Measurements from ENCODE around the gene SLC25A13.

The SLC25A13 gene

DNA sequence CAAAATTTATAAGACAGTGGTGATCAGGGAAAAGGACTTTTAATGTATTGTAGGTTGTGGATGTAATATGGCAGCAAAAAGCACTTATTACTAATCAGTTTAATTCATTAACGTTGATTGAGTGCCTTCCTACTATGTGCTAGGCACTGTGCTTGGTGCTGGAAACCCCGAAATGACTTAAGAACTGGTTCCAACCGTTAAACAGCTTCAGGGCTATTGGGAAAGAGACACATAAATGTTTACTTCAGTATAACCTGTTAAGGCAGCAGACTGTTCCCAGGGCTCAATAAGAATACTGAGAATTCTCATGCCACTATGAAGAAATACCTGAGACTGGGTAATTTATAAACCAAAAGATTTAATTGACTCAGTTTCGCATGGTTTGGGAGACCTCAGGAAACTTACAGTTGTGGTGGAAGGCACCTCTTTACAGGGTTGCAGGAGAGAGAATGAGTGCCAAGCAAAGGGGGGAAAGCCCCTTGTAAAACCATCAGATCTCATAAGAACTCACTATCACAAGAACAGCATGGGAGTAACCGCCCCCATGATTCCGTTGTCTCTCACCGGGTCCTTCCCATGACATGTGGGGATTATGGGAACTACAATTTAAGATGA lies 1.1 kb upstream of the SLC25A13 start:
- no peak for DNase-seq

GRCh38 chr7:96322373-96322695 lies 436 bp upstream of the SLC25A13 start:
- no peak for DNase-seq

- DNase-seq, result peak; percentile 85 to 93 (median 90)
Observed at GRCh38 chr7:96321031-96321657, 754 bp downstream of the SLC25A13 start.

DNA sequence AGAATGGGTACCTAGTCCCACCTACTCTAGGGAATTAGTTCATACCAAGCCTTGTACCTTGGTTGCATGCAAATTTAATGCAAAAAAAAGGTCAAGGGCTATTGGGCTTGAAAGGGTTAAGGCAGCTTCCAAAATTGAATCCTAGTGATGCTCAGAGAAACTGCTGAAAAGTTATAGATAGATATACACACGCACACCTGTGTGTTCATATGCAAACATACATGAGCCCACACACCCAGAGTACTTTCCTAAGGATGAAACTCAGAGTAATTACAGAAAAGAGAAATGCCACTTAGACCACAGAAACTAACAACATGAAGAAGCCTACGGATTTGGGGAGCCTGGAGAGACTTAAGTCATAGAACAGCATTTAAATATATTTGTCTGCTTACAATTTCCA lies 1.5 kb downstream of the SLC25A13 start:
- peak in 2 of 4 experiments; percentile 13 to 18 for DNase-seq

GRCh38 chr7:96319439-96319838 lies 2.5 kb downstream of the SLC25A13 start:
- DNase-seq, result peak in 3 of 4 experiments; percentile 32 to 69 (median 66)

DNA sequence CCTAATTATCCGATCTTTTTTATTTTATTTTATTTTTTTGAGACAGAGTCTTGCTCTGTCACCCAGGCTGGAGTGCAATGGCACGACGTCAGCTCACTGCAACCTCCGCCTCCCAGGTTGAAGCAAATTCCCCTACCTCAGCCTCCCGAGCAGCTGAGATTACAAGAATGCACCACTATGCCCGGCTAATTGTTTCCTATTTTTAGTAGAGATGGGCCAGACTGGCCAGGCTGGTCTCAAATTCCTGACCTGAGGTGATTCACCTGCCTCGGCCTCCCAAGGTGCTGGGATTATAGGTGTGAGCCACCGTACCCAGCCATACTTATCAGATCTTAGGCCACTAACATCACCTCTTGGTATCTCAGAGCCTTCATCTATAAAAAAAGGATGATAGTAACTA lies 4.9 kb downstream of the SLC25A13 start:
- no peak for DNase-seq

GRCh38 chr7:96315125-96315512 lies 6.8 kb downstream of the SLC25A13 start:
- no peak for DNase-seq

- DNase-seq, result peak; percentile 64 to 86 (median 80)
Observed at GRCh38 chr7:96314402-96315124, 7.3 kb downstream of the SLC25A13 start.

- no peak for DNase-seq
Observed at GRCh38 chr7:96313940-96314339, 8.0 kb downstream of the SLC25A13 start.

GRCh38 chr7:96312502-96312901 lies 9.4 kb downstream of the SLC25A13 start:
- DNase-seq, result no peak

DNA sequence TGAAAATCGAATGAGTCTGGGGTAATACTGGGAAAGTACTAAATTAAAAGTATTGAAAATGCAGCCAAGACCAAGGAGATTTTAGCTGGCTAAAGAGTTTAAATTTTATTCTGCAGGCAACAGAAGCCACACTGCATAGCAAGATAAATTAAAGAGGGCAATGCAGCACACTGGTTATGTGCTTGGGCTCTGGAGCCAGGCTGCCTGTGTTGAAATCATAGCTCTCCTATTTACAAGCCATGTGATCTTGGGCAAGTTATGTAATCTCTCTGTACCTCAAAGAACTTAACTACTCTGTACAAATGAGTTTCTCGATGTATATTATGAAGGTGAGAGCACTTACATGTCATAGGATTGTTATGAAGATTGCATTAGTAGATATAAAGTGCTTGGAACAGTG lies 9.9 kb downstream of the SLC25A13 start:
- peak; percentile 45 to 80 (median 70) for DNase-seq

DNA sequence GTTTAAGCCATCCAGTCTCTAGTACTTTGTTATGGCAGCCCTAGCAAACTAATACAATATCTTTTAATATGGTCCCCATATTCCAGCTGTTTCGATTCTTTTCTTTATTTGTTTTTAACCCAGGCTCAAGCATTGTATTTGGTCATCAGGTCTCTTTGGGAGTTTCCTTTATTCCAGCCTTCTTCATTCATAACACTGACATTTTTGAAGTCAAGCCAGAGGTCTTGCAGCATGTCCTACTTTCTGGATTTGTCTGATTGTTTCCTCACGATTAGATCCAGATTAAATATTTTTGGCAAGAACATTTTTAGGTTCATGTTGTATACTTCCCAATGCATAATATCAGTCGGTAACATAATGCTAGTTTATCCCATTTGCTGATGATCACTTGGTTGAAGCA lies 11.8 kb downstream of the SLC25A13 start:
- no peak for DNase-seq

DNA sequence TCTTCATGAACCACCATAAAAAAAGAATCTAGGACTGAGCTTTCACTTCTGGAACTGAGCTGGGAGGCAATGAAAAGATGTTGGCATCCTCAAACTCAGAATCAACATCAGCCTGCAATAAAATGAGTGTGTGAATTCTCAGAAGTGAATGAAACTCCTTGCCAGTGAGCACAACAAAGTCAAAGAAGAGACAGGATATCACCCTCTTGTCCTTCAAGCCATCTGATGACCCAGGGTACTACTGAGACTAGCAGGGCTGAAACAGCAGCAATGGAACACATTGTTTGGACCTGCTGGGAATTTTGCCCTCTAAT lies 13.0 kb downstream of the SLC25A13 start:
- no peak for DNase-seq

DNA sequence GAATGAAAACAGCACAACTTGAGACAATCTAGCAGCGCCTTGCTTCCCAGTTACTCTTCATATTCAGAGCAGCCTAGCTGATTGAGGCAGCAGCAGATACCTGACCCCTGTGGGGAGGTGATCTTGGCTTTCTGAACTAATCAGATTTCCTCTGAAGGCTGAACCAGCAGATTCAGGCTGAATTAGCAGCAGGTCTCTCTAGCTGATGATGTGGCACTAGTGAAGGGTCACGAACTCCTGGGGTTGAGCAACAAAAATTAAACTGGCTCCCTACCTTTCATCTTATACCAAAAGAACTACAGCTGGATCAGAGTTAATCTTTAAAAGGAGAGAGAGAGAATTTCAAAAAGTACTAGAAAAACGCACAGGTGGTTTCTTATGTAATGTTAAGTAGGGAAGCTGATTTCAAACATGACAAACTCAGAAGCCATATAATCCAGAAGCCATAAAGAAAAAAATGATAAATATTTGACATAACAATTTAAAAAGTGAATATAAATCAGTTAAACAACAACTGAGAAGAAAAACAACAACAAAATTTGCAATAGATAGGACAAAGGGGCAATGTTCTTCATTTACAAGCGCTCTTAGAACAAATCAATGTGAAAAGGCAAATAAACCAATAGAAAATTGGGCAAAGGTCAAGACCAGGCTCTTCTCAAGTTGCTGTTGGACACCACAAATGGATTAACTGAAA lies 13.5 kb downstream of the SLC25A13 start:
- no peak for DNase-seq

DNA sequence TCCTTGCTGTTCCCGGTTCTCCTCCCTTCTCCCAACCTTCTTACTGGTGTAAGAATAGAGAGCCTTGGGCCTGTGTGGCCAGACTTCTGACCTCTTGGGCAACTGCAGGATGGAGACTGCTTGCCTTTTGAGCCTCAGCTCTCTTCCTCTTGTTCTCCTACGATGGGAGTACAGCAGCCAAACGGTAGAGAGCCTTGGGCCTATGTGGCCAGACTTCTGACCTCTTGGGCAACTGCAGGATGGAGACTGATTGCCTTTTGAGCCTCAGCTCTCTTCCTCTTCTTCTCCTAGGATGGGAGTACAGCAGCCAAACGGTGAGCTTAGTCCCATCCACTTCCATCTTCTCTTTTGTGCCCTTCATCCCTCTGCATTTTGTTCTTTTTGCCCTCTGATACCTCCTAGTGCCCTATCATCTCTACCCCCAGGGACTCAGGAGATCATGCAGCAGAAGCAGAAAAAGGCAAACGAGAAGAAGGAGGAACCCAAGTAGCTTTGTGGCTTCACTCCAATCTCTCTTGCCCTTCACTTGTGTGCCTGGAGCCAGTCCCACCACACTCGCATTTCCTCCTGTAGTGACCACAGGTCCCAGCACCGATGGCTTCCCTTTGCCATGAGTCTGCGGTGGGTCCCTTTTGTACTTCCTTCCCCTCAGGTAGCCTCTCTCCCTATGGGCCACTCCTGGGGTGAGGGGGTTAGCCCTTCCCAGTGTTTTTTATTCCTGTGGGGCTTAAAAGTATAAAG lies 15.3 kb downstream of the SLC25A13 start:
- peak; percentile 40 to 73 (median 67) for DNase-seq

DNA sequence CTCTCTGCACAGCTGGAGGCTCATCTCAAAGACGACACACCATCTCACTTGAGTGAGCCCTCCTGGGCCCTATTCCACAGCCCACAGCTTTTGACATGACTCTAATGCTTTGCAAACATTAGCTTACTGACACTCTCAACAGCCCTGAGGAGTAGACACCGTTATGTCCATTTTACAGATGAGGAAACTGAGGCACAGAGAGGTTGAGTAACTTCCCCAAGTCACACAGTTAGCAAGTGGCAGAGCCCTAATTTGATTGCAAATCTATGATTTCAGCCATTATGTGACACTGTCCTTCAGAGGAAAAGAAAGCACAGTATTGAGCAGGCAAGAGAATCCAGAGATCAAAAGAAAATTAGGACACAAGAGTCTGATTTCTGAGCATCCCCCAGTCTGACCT lies 16.0 kb downstream of the SLC25A13 start:
- no peak for DNase-seq

- DNase-seq, result no peak
Observed at GRCh38 chr7:96304573-96304972, 17.3 kb downstream of the SLC25A13 start.

DNA sequence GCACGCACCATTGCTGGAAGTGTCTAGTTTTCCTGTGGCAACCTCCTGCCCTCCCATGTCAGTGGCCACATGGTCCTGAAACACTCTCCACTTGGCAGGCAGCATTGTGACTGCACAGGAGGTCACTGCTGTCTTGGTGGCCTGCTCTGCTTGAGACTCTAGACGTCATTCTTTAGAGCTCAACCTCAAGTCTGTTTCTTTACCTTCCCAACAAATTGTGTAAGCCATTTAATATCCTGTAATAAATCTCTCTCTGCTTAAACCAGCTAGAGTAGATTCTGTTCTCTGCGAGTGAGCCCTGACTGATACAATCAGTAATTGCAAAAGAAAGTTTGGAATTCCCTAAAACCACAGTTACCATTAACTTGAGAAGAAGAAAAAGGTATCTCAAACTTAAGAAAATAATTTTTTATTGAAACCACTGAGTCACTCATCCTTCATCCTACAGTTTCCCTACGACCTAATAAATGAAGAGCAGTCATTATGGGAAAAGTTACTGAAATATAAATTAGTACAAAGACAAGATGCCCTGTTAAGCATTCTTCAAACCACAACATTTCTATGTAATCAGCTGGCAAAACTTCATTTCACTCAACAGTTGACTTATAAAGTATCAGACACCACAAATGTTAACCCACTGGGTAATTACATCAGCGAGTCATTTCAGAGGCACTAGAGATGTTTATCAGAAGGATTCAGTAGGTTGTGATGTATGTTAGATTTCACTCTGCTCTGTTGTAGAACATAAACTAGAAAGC lies 18.0 kb downstream of the SLC25A13 start:
- DNase-seq, result no peak

DNA sequence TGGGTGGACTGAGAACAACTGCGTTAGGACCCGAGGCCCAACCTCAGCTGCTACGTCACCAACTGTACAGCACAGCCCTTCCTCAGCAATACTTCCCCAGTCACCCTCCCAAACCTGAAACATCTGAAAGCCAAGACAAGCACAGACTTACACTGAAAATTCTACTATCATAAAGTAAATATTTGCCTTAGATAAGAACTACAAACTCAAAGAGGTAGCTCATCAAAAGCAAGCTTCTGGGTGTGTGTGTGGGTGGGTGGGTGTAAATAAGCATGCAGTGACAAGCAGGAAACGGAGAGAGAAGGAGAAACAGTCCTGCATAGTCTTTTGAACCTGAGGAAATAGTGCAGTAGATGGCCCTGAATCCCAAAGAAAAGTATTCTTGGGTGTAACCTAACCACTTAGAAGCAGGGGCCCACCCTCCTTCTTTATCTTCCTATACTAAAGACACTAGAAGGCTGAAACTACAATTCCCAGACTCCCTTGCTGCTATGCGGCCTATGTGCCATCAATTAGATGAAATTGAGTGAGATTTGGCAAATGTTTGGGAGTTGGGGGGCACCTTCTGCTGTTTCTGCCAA lies 18.7 kb downstream of the SLC25A13 start:
- DNase-seq, result no peak

- DNase-seq, result no peak
Observed at GRCh38 chr7:96300986-96301385, 20.9 kb downstream of the SLC25A13 start.

DNA sequence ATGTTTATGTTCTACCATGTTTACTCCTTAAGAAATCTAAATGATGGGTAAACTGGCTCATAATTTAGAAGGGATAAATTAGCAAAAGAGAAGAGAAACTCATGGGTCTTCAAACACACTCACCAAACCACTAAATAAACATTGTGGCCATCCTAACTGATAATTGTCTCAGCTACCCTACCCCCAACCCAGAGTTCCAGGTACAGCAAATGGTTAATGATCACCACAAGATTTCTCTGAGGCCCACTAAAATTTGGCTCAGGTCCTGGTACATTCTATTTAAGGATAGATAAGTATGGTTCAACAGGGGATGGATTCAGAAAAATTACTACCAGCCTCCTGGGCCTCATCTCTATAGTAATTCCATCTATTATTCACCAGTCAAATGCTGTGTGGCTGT lies 21.4 kb downstream of the SLC25A13 start:
- no peak for DNase-seq

GRCh38 chr7:96299496-96299895 lies 22.4 kb downstream of the SLC25A13 start:
- DNase-seq, result no peak

Data from suppressor macrophage (primary cell).